NB4 (cell line): ENCODE results near the gene ABHD14A.
A peak's percentile ranks its signal among the peaks of the same experiment; 100 is the strongest.

Source experiments
- DNase-seq: peaks from one replicate; pipeline ENCODE4 v3.0.0; 2010; ENCODE audit warnings: low read depth
- H3K4me3 ChIP-seq: one replicate; pipeline ENCODE4 v1.5.1; 2011; ENCODE audit warnings: mild to moderate bottlenecking, low read depth, low read length, moderate library complexity
- MYC ChIP-seq: IDR thresholded peaks from 2 replicates; pipeline ENCODE4 v1.6.1; 2011; ENCODE audit warnings: low read depth, low read length
- POLR2A ChIP-seq: IDR thresholded peaks from 2 replicates; pipeline ENCODE4 v1.6.1; 2011; ENCODE audit warnings: mild to moderate bottlenecking; ENCODE audit not compliant: insufficient read length; ENCODE audit errors: extremely low read depth
- TF ChIP-seq, protein P1 (sequence below): IDR thresholded peaks from 2 replicates; pipeline ENCODE4 v1.6.1; 2011; ENCODE audit warnings: low read depth, low read length
- TF ChIP-seq, protein P2 (sequence below): IDR thresholded peaks from one replicate; pipeline ENCODE4 v1.5.1; 2012; ENCODE audit warnings: low read depth, low read length

ABHD14A gene

GRCh38 chr3:51941463-51941797, 33.4 kb upstream of the ABHD14A start:
- no peak for DNase-seq
- TF ChIP-seq, protein P1, sequence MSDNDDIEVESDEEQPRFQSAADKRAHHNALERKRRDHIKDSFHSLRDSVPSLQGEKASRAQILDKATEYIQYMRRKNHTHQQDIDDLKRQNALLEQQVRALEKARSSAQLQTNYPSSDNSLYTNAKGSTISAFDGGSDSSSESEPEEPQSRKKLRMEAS = no peak
- TF ChIP-seq POLR2A (no peak), MYC (no peak)
- TF ChIP-seq, protein P2, sequence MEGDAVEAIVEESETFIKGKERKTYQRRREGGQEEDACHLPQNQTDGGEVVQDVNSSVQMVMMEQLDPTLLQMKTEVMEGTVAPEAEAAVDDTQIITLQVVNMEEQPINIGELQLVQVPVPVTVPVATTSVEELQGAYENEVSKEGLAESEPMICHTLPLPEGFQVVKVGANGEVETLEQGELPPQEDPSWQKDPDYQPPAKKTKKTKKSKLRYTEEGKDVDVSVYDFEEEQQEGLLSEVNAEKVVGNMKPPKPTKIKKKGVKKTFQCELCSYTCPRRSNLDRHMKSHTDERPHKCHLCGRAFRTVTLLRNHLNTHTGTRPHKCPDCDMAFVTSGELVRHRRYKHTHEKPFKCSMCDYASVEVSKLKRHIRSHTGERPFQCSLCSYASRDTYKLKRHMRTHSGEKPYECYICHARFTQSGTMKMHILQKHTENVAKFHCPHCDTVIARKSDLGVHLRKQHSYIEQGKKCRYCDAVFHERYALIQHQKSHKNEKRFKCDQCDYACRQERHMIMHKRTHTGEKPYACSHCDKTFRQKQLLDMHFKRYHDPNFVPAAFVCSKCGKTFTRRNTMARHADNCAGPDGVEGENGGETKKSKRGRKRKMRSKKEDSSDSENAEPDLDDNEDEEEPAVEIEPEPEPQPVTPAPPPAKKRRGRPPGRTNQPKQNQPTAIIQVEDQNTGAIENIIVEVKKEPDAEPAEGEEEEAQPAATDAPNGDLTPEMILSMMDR = no peak
- peak overlapping the region; percentile 84 for H3K4me3 ChIP-seq

DNA sequence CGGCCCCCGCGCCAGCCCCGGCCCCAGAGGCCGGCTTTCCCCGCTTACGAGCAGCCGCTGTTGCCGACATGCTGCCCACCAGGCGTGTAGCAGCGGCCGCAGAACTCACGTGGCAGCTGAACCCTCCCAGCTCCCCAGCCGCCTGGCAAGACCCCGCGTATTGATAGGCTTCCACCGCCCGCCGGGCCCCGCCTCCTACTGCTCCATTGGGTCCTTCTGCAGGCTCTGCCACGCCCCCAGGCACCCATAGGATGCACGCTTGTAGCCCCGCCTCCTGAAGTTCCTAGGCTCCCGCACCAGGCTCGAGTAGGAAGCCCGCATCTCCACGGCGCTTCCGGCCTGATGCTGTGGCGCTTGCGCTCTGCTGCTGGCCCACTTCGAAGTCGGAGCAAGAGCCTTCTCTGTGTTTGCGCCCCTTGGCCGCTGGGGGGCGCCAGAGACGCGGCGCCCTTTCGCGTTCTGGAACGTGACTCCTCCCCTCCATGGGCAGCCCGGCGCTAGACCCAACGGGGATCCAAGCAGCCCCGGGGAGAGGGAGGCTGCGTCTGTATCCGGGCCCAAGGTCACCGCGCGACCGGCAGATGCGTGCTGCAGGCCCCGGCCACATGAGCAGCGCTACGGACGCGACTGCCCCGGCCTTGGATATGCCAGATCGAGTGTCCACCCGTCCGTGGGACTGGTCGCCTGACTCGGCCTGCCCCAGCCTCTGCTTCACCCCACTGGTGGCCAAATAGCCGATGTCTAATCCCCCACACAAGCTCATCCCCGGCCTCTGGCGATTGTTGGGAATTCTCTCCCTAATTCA, 32.9 kb upstream of the ABHD14A start, which contains the start of the genes PARP3 and RRP9:
PARP3 (plus strand) TSS at position 566 of the 805 bp plus-strand sequence. CDS start 993 bp downstream, outside the sequence.
RRP9 (minus strand) TSS at position 107 of the 805 bp plus-strand sequence; CDS start at position 70, 37 bp downstream.
- peak; percentile 100 for DNase-seq
- peak; percentile 70 for TF ChIP-seq POLR2A
- TF ChIP-seq MYC = peak; percentile 95
- TF ChIP-seq, protein P2 = peak; percentile 93
- TF ChIP-seq, protein P1 = peak; percentile 97
- H3K4me3 ChIP-seq = peak within 1 kb of the TSS; percentile 84

- peak; percentile 58 for DNase-seq
- peak overlapping the region; percentile 60 for H3K4me3 ChIP-seq
- TF ChIP-seq, protein P2 = no peak
- TF ChIP-seq MYC = no peak
- no peak for TF ChIP-seq POLR2A
- TF ChIP-seq, protein P1 = no peak
Observed at GRCh38 chr3:51942603-51943450, 32.0 kb upstream of the ABHD14A start.

DNA sequence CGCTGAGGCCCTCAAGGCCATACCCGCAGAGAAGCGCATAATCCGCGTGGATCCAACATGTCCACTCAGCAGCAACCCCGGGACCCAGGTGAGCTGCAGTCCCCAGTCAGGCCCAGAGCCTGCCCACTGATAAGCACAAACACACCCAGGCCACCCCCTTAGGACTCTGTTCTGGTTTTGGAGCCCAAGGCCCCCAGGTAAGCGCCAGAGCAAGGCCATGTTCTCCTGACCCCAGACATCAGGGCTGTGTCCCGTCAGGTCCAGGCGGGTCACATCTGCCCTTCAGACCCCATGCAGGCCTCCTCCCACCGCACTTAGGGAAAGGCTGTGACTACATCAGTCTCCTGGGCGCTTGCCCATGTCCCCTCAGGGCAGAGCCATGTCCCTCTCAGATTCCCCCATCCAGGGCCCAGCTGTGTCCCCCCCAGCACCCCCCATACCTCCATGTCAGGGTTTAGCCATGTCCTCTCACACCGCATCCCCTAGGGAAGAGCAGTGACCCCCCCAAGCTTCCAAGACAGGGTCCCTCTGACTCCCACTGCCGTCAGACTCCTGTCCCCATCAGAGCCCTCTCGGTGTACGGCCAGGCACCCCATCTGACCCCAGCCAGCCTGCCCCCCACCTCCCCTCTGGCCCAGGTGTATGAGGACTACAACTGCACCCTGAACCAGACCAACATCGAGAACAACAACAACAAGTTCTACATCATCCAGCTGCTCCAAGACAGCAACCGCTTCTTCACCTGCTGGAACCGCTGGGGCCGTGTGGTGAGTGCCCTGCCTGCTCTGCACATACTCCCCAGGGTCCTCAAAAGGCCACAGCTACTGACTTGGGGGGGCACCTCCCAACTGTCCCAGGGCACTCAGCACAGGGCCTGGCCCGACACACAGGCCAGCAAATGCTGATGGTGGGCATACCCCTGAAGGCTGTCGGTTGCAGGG, 31.1 kb upstream of the ABHD14A start:
- TF ChIP-seq MYC (no peak), POLR2A (no peak)
- no peak overlapping the region for H3K4me3 ChIP-seq
- DNase-seq = no peak

DNA sequence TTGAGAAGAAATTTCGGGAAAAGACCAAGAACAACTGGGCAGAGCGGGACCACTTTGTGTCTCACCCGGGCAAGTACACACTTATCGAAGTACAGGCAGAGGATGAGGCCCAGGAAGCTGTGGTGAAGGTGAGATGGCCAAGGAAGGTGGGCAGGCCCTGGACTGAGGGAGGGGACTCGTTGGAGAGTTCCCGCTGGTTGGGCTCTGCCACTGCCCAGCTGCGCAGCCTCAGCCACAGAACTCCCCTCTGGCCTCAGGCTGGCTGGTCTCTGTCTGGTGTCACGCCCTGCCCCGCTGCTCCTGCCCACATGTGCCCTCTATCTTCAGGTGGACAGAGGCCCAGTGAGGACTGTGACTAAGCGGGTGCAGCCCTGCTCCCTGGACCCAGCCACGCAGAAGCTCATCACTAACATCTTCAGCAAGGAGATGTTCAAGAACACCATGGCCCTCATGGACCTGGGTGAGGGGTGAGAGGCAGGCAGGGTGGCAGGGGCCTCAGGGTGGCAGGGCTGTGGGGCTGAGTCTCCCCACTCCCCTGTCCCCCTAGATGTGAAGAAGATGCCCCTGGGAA, 30.3 kb upstream of the ABHD14A start:
- no peak for DNase-seq
- TF ChIP-seq, protein P1 = no peak
- TF ChIP-seq, protein P2 = no peak
- no peak for TF ChIP-seq POLR2A
- TF ChIP-seq MYC = no peak
- no peak overlapping the region for H3K4me3 ChIP-seq
